Astrocyte of the spinal cord (primary cell): Measurements from ENCODE around the gene FIGLA.

Experiments used
- DNase-seq: peaks from one replicate; pipeline ENCODE4 v3.0.0; 2011; ENCODE audit warnings: low read depth, low spot score
- H3K4me3 ChIP-seq: 2 replicates; pipeline ENCODE4 v1.5.1; 2011; ENCODE audit warnings: low read depth, mild to moderate bottlenecking, low read length, moderate library complexity
- in situ Hi-C: cut with HindIII; loops from 2 replicates; pipeline ENCODE4 v1.10.0; 2017; ENCODE audit warnings: low sequenced_read_pairs
- TF ChIP-seq, protein P1 (sequence below): IDR thresholded peaks from 2 replicates; pipeline ENCODE4 v1.5.1; 2012; ENCODE audit warnings: low read depth, mild to moderate bottlenecking, low read length, inconsistent platforms

The FIGLA gene

DNA sequence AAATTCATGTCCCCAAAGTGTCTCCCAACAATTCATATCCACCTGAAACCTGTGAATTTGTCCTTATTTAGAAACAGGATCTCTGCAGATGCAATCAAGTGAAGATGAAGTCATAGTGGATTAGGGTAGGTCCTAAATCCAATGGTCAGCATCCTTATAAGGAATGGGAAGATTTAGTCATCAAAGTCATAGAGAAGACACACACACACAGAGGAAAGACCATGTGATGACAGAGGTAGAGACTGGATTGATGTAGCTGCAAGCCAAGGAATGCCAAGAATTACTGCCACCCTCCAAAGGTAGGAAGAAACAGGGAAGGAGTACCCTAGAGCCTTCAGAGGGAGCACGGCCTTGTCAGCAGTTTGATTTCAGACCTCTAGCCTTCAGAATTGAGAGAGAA lies 40.1 kb downstream of the FIGLA start:
- H3K4me3 ChIP-seq: no peak overlapping the region
- DNase-seq: no peak
- in situ Hi-C loops: no loop called here
- TF ChIP-seq, protein P1, sequence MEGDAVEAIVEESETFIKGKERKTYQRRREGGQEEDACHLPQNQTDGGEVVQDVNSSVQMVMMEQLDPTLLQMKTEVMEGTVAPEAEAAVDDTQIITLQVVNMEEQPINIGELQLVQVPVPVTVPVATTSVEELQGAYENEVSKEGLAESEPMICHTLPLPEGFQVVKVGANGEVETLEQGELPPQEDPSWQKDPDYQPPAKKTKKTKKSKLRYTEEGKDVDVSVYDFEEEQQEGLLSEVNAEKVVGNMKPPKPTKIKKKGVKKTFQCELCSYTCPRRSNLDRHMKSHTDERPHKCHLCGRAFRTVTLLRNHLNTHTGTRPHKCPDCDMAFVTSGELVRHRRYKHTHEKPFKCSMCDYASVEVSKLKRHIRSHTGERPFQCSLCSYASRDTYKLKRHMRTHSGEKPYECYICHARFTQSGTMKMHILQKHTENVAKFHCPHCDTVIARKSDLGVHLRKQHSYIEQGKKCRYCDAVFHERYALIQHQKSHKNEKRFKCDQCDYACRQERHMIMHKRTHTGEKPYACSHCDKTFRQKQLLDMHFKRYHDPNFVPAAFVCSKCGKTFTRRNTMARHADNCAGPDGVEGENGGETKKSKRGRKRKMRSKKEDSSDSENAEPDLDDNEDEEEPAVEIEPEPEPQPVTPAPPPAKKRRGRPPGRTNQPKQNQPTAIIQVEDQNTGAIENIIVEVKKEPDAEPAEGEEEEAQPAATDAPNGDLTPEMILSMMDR: no peak

DNA sequence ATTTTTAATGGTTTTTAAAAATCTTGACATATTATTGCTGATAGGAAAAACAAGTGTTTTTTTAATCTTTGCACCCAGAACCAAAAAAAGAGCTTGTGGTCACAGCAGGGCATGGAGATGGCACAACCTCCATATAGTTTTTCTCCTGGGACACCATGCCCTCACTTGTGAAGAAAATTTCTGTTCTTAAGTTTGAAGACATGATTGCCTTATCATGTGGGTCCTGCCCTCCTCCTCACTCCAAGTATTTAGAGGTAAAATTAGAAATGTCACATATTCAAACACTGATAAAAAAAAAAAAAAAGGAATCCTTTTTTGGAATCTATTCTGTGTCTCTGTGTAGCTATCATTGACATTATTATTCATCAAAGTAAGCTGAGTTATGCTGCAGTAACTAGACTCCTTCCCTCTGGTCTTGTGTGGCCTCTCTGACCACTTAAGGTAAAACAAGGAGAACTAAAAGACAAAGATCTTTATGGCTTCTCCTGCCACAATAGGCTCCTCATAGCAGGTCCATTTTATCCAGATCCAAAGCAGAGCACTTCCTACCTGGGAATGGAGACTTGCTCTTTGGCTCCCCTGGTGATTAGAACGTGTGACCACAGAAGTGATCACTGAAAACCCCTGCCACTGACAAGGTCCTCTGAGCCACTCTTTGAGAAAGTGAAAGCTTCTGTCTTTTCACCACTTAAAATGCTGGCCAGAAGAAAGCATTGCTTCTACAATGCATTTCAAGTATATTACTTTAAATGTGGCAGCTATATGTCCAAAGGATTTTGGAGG lies 42.2 kb downstream of the FIGLA start:
- no peak overlapping the region for H3K4me3 ChIP-seq
- in situ Hi-C loops: no loop called here
- no peak for DNase-seq
- TF ChIP-seq, protein P1: no peak

DNA sequence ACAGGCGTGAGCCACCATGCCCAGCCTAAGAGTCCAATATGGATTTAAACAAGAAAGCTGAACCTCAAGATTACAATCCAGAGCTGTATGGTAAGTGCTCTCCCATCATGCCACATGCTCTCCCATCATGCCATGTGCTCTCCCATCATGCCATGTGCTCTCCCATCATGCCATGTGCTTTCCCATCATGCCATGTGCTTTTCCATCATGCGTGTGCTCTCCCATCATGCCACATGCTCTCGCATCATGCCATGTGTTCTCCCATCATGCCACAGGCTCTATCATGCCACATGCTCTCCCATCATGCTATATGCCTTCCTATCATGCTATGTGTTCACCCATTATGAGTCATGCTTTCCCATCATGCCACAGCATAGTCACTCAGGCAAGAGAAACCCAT lies 43.2 kb downstream of the FIGLA start:
- TF ChIP-seq, protein P1: no peak
- no peak overlapping the region for H3K4me3 ChIP-seq
- in situ Hi-C loops: no loop called here
- no peak for DNase-seq

DNA sequence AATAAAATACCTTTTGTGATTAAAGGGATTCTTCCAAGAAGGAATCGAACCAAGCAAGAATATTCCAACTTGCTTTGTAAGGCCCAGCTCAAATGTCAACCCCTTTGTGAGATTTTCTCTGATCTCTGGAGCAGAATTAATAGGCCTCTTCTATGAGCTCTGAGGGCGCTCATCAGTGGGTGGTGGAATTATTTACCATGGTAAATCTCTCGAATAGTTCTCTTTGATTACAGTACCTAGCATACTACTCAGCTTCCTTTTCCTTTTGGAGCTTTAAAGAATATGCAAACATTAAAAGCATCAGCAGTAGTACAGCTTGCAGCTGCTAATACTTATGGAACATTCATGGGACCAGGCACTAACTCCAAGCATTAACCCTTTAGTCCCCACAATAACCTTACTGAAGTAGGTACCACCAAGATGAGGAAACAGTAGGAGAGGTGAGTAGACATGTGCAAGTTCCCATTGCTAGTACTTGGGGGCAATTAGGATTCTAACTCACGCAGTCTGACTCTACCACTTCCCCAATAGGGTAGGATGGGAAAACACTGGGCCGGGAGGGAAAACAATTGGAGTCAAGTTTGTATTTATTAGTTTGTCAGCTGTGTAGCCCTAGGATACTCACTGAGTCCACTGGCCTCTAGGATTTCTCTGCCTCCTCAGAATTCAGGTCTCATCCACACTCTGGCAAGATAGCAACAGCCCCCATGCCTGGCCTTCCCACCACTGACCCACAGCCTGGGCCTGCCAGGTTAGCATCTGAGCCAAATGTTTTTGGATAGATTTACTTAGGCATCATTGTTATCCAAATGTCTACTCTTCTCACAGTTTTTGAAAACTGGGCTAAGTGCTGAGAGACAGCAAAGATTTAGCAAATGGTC lies 44.1 kb downstream of the FIGLA start:
- no peak for DNase-seq
- in situ Hi-C loops: no loop called here
- no peak overlapping the region for H3K4me3 ChIP-seq
- TF ChIP-seq, protein P1: no peak

GRCh38 chr2:70745276-70745825 lies 45.1 kb downstream of the FIGLA start:
- H3K4me3 ChIP-seq: no peak overlapping the region
- TF ChIP-seq, protein P1: no peak
- in situ Hi-C loops: no loop called here
- no peak for DNase-seq

GRCh38 chr2:70744397-70744796 lies 46.0 kb downstream of the FIGLA start:
- DNase-seq: no peak
- no peak overlapping the region for H3K4me3 ChIP-seq
- in situ Hi-C loops: no loop called here
- TF ChIP-seq, protein P1: no peak
